ACC112 (cell line): ENCODE measurements around the gene MUC2.

Experiments
- H2AFZ ChIP-seq: fragments of 200-600 bp; sonication (generic); one replicate; pipeline ENCODE4 v1.6.0; 2017; ENCODE audit warnings: antibody characterized with exemption, low read length; ENCODE audit not compliant: unreplicated experiment
- H3K27ac ChIP-seq: fragments of 200-600 bp; sonication (generic); 2 replicates; pipeline ENCODE4 v1.5.1; 2014; ENCODE audit warnings: low read depth, mild to moderate bottlenecking, antibody characterized with exemption, low read length, moderate library complexity
- H3K27me3 ChIP-seq: fragments of 200-600 bp; sonication (generic); 2 replicates; pipeline ENCODE4 v1.6.1; 2014; ENCODE audit warnings: mild to moderate bottlenecking, antibody characterized with exemption, low read length, moderate library complexity, mixed read lengths; ENCODE audit not compliant: insufficient read depth
- H3K36me3 ChIP-seq: fragments of 200-600 bp; sonication (generic); 2 replicates; pipeline ENCODE4 v1.6.1; 2016; ENCODE audit warnings: mild to moderate bottlenecking, antibody characterized with exemption, low read length, moderate library complexity, mixed read lengths; ENCODE audit not compliant: insufficient read depth
- H3K4me1 ChIP-seq: fragments of 200-600 bp; sonication (generic); one replicate; pipeline ENCODE4 v1.6.1; 2016; ENCODE audit warnings: low read length, mixed read lengths; ENCODE audit not compliant: insufficient read depth, unreplicated experiment, control insufficient read depth
- H3K4me3 ChIP-seq: fragments of 200-600 bp; sonication (generic); 2 replicates; pipeline ENCODE4 v1.5.1; 2014; ENCODE audit warnings: mild to moderate bottlenecking, low read depth, low read length
- H3K79me2 ChIP-seq: fragments of 200-600 bp; sonication (generic); one replicate; pipeline ENCODE4 v1.6.0; 2016; ENCODE audit warnings: low read length; ENCODE audit not compliant: control insufficient read depth, unreplicated experiment, insufficient read depth

The MUC2 gene

GRCh38 chr11:1052133-1053011 is 22.3 kb upstream of the MUC2 start:
- H3K27me3 ChIP-seq = peaks cover 13% of the 10 kb centered on the region
- no peak overlapping the region for H3K4me3 ChIP-seq
- no peak overlapping the region for H2AFZ ChIP-seq
- no peak overlapping the region for H3K27ac ChIP-seq
- H3K4me1 ChIP-seq = no peaks in the 10 kb centered on the region
- H3K79me2 ChIP-seq = no peaks in the 10 kb centered on the region
- no peaks in the 10 kb centered on the region for H3K36me3 ChIP-seq

- Histone ChIP-seq H3K4me1 (no peaks in the 10 kb centered on the region), H3K27ac (no peak overlapping the region), H3K36me3 (no peaks in the 10 kb centered on the region), H3K4me3 (no peak overlapping the region), H2AFZ (no peak overlapping the region), H3K79me2 (no peaks in the 10 kb centered on the region), H3K27me3 (peaks cover 7% of the 10 kb centered on the region)
These were observed 21.4 kb upstream of the MUC2 start for GRCh38 chr11:1053121-1053901.

GRCh38 chr11:1054143-1055108 is 20.2 kb upstream of the MUC2 start:
- Histone ChIP-seq H3K4me3 (no peak overlapping the region), H3K36me3 (no peaks in the 10 kb centered on the region), H2AFZ (no peak overlapping the region), H3K27ac (no peak overlapping the region), H3K4me1 (no peaks in the 10 kb centered on the region), H3K79me2 (no peaks in the 10 kb centered on the region), H3K27me3 (no peaks in the 10 kb centered on the region)

- Histone ChIP-seq H2AFZ (no peak overlapping the region), H3K36me3 (no peaks in the 10 kb centered on the region), H3K27ac (no peak overlapping the region), H3K79me2 (no peaks in the 10 kb centered on the region), H3K4me3 (no peak overlapping the region), H3K27me3 (no peaks in the 10 kb centered on the region), H3K4me1 (peaks cover under 1% of the 10 kb centered on the region)
These were observed 19.5 kb upstream of the MUC2 start for GRCh38 chr11:1055109-1055703.

- H3K4me1 ChIP-seq = peaks cover 10% of the 10 kb centered on the region
- H3K27me3 ChIP-seq = no peaks in the 10 kb centered on the region
These were observed 18.5 kb upstream of the MUC2 start for GRCh38 chr11:1055990-1056771.

GRCh38 chr11:1057806-1058205 is 16.9 kb upstream of the MUC2 start:
- no peak overlapping the region for H3K27ac ChIP-seq
- no peak overlapping the region for H3K4me3 ChIP-seq
- no peak overlapping the region for H2AFZ ChIP-seq
- no peaks in the 10 kb centered on the region for H3K79me2 ChIP-seq
- H3K27me3 ChIP-seq = no peaks in the 10 kb centered on the region
- peaks cover 11% of the 10 kb centered on the region for H3K4me1 ChIP-seq
- no peaks in the 10 kb centered on the region for H3K36me3 ChIP-seq

More at GRCh38 chr11:1055990-1056771, 18.5 kb upstream of the MUC2 start:
- Histone ChIP-seq H3K27ac (no peak overlapping the region), H3K79me2 (no peaks in the 10 kb centered on the region), H3K4me3 (no peak overlapping the region), H3K36me3 (no peaks in the 10 kb centered on the region), H2AFZ (no peak overlapping the region)

- H3K27ac ChIP-seq = no peak overlapping the region
- H3K4me1 ChIP-seq = peaks cover 11% of the 10 kb centered on the region
- no peaks in the 10 kb centered on the region for H3K36me3 ChIP-seq
- no peak overlapping the region for H3K4me3 ChIP-seq
- H3K79me2 ChIP-seq = no peaks in the 10 kb centered on the region
- no peak overlapping the region for H2AFZ ChIP-seq
- H3K27me3 ChIP-seq = no peaks in the 10 kb centered on the region
These were observed 14.9 kb upstream of the MUC2 start for GRCh38 chr11:1059759-1060158.

- Histone ChIP-seq H3K27me3 (no peaks in the 10 kb centered on the region), H3K79me2 (no peaks in the 10 kb centered on the region), H3K36me3 (no peaks in the 10 kb centered on the region), H3K4me3 (no peak overlapping the region), H2AFZ (no peak overlapping the region), H3K4me1 (peaks cover 11% of the 10 kb centered on the region), H3K27ac (peak overlapping the region; percentile 29; the same call in 1 of the 2 replicates)
These were observed 14.3 kb upstream of the MUC2 start for GRCh38 chr11:1060410-1060809.

GRCh38 chr11:1060852-1061616 is 13.6 kb upstream of the MUC2 start:
- peaks cover 11% of the 10 kb centered on the region for H3K4me1 ChIP-seq
- no peak overlapping the region for H3K4me3 ChIP-seq
- no peaks in the 10 kb centered on the region for H3K79me2 ChIP-seq
- no peaks in the 10 kb centered on the region for H3K36me3 ChIP-seq
- H2AFZ ChIP-seq = no peak overlapping the region
- H3K27me3 ChIP-seq = peaks cover 4% of the 10 kb centered on the region
- H3K27ac ChIP-seq = peak overlapping the region; percentile 29; the same call in 1 of the 2 replicates
